Right lobe of liver (tissue), 4 donors: ENCODE data around the gene GOLGA8B.
"Not testable (repeated sequence)": the region's sequence is repeated elsewhere in the genome, so short reads cannot be mapped to it uniquely, and the experiment has no call there.

ENCODE experiments used
- CTCF ChIP-seq, 4 donors: fragments of 200-600 bp in 3 of 4; fragments of 450-650 bp in 1 of 4; IDR thresholded peaks; one replicate each; pipeline versions ENCODE4 v1.5.1 to v1.8.0; 2016 to 2022; ENCODE audit warnings: antibody characterized with exemption in 4 of 4, mild to moderate bottlenecking in 2 of 4
- POLR2A ChIP-seq: fragments of 450-650 bp; IDR thresholded peaks from one replicate; pipeline ENCODE4 v1.6.1; 2017; ENCODE audit warnings: antibody characterized with exemption, mild to moderate bottlenecking
- donor health status: DM: no; HTN: no; CAD: no.
- donor health status: DM: no; HTN: no; CAD: no.
- donor health status: DM: no; HTN: yes; CAD: no.

- not testable (repeated sequence) for TF ChIP-seq POLR2A; CTCF (IDR thresholded peaks at IDR 0.05)
Observed at GRCh38 chr15:34633165-34633564, 49.7 kb upstream of the GOLGA8B start.
